HL-60 (cell line): ENCODE data around the gene ARAF.

ENCODE experiments used
- DNase-seq, 2 experiments: peaks; one replicate each; pipeline ENCODE4 v3.0.0-alpha.2; 2010 to 2020; ENCODE audit warnings: low read depth in 1 of 2, low spot score in 1 of 2
- H3K27ac ChIP-seq: fragments of 250-450 bp; sonication (Bioruptor Pico); replicated peaks from 2 replicates; pipeline ENCODE4 v1.5.1; 2020; ENCODE audit warnings: mild to moderate bottlenecking, moderate library complexity
- H3K27me3 ChIP-seq: fragments of 250-450 bp; sonication (Bioruptor Pico); 2 replicates; pipeline ENCODE4 v1.5.1; 2021; ENCODE audit warnings: mild to moderate bottlenecking, moderate library complexity; ENCODE audit not compliant: insufficient read depth, poor library complexity, severe bottlenecking
- H3K4me3 ChIP-seq: replicated peaks from 2 replicates; pipeline ENCODE4 v1.5.1; 2011; ENCODE audit warnings: mild to moderate bottlenecking, control low read depth, low read length; ENCODE audit not compliant: insufficient read depth
- CTCF ChIP-seq: IDR thresholded peaks from one replicate; pipeline ENCODE4 v1.5.1; 2011; ENCODE audit warnings: low read length, control low read depth, inconsistent platforms; ENCODE audit not compliant: insufficient read depth
- GABPA ChIP-seq: IDR thresholded peaks from 2 replicates; pipeline ENCODE4 v1.6.1; 2012; ENCODE audit warnings: low read depth
- POLR2AphosphoS5 ChIP-seq: IDR thresholded peaks from 2 replicates; pipeline ENCODE4 v1.6.1; 2012; ENCODE audit warnings: low read depth
- REST ChIP-seq: IDR thresholded peaks from 2 replicates; pipeline ENCODE4 v1.6.1; 2012; ENCODE audit warnings: low read depth; ENCODE audit not compliant: insufficient replicate concordance
- SPI1 ChIP-seq: IDR thresholded peaks from 2 replicates; pipeline ENCODE4 v1.6.1; 2012; ENCODE audit warnings: low read depth, mild to moderate bottlenecking, borderline replicate concordance

Gene ARAF

GRCh38 chrX:47581731-47582647 lies 21.0 kb downstream of the ARAF start, which contains the start of gene TIMP1:
Gene TIMP1, plus strand, starts transcription at chrX:47582436. Its CDS starts 980 bp downstream, at chrX:47583416.
- Histone ChIP-seq H3K4me3 (peak within 1 kb of the TSS; percentile 37), H3K27me3 (no peaks in the 10 kb centered on the region), H3K27ac (peak within 1 kb of the TSS; percentile 53; the same call in 1 of the 2 replicates)
- TF ChIP-seq SPI1 (no peak), POLR2AphosphoS5 (peak; percentile 41; the same call in 1 of the 2 replicates)
- DNase-seq, result peak in 1 of 2 experiments; percentile 91

GRCh38 chrX:47583240-47583861 lies 22.3 kb downstream of the ARAF start:
- Histone ChIP-seq H3K4me3 (no peak overlapping the region), H3K27me3 (no peaks in the 10 kb centered on the region), H3K27ac (no peak overlapping the region)
- TF ChIP-seq POLR2AphosphoS5, result no peak
- no peak for TF ChIP-seq GABPA
- TF ChIP-seq REST, result no peak
- no peak for TF ChIP-seq SPI1
- no peak for TF ChIP-seq CTCF
- DNase-seq, result no peak

GRCh38 chrX:47584714-47585113 lies 23.7 kb downstream of the ARAF start:
- Histone ChIP-seq H3K27me3 (no peaks in the 10 kb centered on the region), H3K4me3 (no peak overlapping the region), H3K27ac (no peak overlapping the region)
- no peak for TF ChIP-seq REST
- no peak for TF ChIP-seq SPI1
- no peak for TF ChIP-seq GABPA
- no peak for TF ChIP-seq CTCF
- TF ChIP-seq POLR2AphosphoS5, result no peak
- no peak for DNase-seq

GRCh38 chrX:47585273-47585672 lies 24.3 kb downstream of the ARAF start:
- no peaks in the 10 kb centered on the region for H3K27me3 ChIP-seq
- no peak overlapping the region for H3K4me3 ChIP-seq
- TF ChIP-seq GABPA (no peak), CTCF (no peak), REST (no peak), POLR2AphosphoS5 (no peak), SPI1 (no peak)
- no peak overlapping the region for H3K27ac ChIP-seq
- DNase-seq, result no peak
